PFSK-1 (cell line): ENCODE data around the gene DNAJB1.

Source experiments
- FOXP2 ChIP-seq: optimal IDR thresholded peaks from 2 replicates; pipeline ENCODE3; 2011; ENCODE audit warnings: borderline replicate concordance, control low read depth, inconsistent platforms; ENCODE audit not compliant: insufficient read depth; ENCODE audit errors: extremely low read length, extremely low read depth
- POLR2AphosphoS5 ChIP-seq: IDR thresholded peaks from 2 replicates; pipeline ENCODE4 v1.6.1; 2012; ENCODE audit warnings: low read depth, mild to moderate bottlenecking, control low read depth, low read length, moderate library complexity
- SIN3A ChIP-seq: IDR thresholded peaks from 2 replicates; pipeline ENCODE4 v1.6.1; 2012; ENCODE audit warnings: mild to moderate bottlenecking, low read length, moderate library complexity, borderline replicate concordance; ENCODE audit not compliant: insufficient read depth
- TAF1 ChIP-seq: IDR thresholded peaks from 2 replicates; pipeline ENCODE4 v1.6.1; 2012; ENCODE audit warnings: low read length, control low read depth, borderline replicate concordance; ENCODE audit not compliant: insufficient read depth
- TF ChIP-seq, protein P1 (sequence below), 2 experiments: IDR thresholded peaks; 2 replicates each; pipeline versions ENCODE4 v1.6.1 to v1.8.0; 2011 to 2012; ENCODE audit warnings: low read depth in 2 of 2, low read length in 2 of 2, control low read depth in 1 of 2, inconsistent platforms in 1 of 2, mild to moderate bottlenecking in 1 of 2, moderate library complexity in 1 of 2; ENCODE audit not compliant: insufficient read depth in 1 of 2

The DNAJB1 gene

DNA sequence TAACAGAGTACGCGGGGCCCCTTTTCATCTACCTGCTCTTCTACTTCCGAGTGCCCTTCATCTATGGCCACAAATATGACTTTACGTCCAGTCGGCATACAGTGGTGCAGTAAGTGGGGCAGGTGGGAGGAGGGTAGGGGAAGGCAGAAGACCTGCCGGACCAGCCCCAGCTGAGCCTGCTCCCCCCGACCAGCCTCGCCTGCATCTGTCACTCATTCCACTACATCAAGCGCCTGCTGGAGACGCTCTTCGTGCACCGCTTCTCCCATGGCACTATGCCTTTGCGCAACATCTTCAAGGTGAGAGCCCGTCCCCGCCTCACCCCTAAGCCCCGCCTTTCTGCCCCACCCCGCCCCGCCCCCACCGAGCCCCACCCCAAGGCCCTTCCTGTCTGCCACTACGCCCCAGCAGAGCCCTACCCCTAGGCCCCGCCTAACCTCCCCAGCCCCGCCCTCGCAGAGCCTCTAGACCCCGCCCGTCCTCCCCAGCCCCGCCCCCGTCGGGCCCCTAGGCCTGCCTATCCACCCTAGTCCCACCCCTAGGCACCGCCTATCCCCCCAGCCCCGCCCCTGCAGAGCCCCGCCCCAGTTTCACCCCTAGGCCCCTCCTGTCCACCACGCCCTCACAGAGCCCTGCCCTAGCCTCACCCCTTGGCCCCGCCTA, 45.9 kb upstream of the DNAJB1 start:
- no peak for TF ChIP-seq SIN3A
- no peak for TF ChIP-seq FOXP2
- no peak for TF ChIP-seq POLR2AphosphoS5
- TF ChIP-seq, protein P1, sequence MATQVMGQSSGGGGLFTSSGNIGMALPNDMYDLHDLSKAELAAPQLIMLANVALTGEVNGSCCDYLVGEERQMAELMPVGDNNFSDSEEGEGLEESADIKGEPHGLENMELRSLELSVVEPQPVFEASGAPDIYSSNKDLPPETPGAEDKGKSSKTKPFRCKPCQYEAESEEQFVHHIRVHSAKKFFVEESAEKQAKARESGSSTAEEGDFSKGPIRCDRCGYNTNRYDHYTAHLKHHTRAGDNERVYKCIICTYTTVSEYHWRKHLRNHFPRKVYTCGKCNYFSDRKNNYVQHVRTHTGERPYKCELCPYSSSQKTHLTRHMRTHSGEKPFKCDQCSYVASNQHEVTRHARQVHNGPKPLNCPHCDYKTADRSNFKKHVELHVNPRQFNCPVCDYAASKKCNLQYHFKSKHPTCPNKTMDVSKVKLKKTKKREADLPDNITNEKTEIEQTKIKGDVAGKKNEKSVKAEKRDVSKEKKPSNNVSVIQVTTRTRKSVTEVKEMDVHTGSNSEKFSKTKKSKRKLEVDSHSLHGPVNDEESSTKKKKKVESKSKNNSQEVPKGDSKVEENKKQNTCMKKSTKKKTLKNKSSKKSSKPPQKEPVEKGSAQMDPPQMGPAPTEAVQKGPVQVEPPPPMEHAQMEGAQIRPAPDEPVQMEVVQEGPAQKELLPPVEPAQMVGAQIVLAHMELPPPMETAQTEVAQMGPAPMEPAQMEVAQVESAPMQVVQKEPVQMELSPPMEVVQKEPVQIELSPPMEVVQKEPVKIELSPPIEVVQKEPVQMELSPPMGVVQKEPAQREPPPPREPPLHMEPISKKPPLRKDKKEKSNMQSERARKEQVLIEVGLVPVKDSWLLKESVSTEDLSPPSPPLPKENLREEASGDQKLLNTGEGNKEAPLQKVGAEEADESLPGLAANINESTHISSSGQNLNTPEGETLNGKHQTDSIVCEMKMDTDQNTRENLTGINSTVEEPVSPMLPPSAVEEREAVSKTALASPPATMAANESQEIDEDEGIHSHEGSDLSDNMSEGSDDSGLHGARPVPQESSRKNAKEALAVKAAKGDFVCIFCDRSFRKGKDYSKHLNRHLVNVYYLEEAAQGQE (IDR thresholded peaks at IDR 0.05; ENCODE audit: insufficient read depth in 1 of 2, low read depth in 2 of 2, low read length in 2 of 2) = no peak
- TF ChIP-seq TAF1 = no peak

DNA sequence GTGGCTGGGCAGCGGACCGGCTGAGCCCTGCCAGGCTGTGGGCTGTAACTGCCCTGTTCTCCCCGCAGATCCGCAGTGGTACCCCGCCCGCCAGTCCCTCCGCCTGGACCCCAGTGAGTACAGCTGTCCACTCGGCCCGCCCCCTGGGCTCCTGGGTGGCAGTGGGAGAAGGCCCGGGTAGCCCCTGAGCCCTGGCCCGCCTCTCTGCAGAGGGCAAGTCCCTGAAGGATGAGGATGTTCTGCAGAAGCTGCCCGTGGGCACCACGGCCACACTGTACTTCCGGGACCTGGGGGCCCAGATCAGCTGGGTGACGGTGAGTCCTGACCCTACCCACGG, 45.4 kb upstream of the DNAJB1 start:
- TF ChIP-seq POLR2AphosphoS5 (no peak), SIN3A (no peak), TAF1 (no peak)

DNA sequence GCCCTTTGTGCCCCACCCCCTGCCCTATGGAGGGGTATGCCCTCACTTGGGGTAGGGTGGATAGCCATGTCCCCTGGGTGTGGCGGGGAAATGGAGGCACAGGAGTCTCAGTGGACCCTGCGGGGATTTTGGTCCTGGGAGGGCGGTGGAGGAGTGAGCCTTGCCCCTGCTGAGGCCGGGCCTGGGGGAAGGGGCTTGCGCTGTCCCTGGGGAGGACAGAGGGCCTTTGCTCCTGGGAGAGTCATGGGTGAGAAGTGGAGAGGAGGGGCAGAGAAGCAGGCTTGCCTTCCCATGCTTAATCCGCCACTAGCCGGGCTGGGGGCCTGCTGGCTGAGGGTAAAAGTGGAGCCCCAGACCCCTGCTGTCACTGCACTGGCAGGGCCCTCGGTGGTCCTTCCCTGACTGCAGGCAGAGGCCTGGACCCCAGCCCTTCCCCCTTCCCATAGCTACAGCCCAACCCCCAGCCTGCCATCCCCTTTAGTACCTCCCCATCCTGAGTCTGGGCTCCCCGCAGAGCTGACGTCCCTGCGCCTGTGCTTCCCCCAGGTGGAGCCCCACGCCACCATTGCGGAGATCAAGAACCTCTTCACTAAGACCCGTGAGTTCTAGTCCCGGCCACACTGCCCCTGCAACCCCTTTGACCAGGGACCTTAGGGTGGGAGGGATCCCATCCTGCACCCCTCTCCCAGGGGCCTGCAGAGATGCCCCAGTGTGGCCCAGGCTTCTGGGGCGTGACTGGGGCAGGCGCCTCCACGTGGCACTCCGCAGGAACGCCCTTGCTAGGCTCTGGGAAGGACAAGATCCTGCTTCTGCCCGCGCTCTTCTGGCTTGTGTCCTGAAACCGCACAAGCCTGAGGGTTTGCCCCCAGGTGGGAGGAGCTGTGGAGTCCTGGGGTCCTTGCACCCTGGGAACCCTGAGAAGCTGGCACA, 44.7 kb upstream of the DNAJB1 start:
- TF ChIP-seq TAF1 = no peak
- TF ChIP-seq FOXP2 = no peak
- no peak for TF ChIP-seq POLR2AphosphoS5
- no peak for TF ChIP-seq SIN3A
- TF ChIP-seq, protein P1 (IDR thresholded peaks at IDR 0.05; ENCODE audit: insufficient read depth in 1 of 2, low read depth in 2 of 2, low read length in 2 of 2) = no peak

DNA sequence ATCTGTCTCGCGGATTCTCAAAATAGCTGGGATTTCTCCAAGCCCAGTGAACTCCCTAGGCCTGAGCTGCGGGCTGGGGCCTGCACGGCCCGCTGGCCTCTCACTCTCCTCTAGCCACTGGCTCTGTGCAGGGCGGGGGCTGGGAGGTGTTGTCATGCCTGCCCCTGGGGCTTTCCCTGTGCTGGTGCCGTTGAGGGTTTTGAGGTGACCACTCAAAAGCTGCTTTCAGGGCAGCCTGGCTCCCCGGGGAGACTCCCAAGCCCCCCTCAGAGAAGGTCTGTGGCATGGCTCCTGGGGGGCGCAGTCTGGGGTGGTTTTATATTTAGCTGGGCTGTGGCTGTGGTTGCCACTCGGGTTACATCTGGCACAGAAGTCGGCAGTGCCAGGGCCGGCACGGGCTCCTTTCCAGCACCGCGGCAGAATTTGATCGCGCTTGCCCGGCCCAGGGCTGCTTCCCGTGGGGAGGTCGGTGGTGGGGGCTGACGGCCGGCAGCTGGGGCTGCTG, 43.7 kb upstream of the DNAJB1 start:
- TF ChIP-seq TAF1 = no peak
- TF ChIP-seq SIN3A = no peak
- TF ChIP-seq, protein P1 (IDR thresholded peaks at IDR 0.05; ENCODE audit: insufficient read depth in 1 of 2, low read depth in 2 of 2, low read length in 2 of 2) = no peak
- no peak for TF ChIP-seq FOXP2

DNA sequence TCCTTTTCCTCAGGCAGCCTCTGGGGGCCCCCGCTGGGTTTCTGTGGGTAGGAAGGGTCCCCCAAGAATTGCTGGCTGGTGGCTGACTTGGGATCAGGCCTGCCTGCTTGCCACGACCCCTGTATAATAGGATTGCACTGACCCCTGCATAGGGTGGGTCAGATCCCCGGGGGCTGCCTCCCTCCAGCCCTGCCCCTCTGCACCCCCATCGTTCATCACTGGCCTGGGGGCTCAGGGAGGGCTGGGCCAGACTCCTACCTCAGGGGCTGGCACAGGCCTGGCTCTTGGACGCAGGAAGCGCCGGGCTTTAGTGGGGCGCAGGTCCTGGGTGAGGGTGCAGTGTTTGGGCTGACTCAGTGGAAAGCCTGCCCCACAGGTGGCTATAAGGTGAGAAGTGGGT, 43.1 kb upstream of the DNAJB1 start:
- no peak for TF ChIP-seq FOXP2
- TF ChIP-seq POLR2AphosphoS5 = no peak
- TF ChIP-seq, protein P1 (IDR thresholded peaks at IDR 0.05; ENCODE audit: insufficient read depth in 1 of 2, low read depth in 2 of 2, low read length in 2 of 2) = no peak
- TF ChIP-seq TAF1 = no peak
- TF ChIP-seq SIN3A = no peak
